Stimulated activated CD8-positive, alpha-beta memory T cell treated with anti-CD3 and anti-CD28 coated beads, Interleukin-15, amount 100 ng/mL, for 4 hours (primary cell): ENCODE measurements around the gene ISG20L2.
A peak's percentile ranks its signal among the peaks of the same experiment; 100 is the strongest.

Source experiments
- DNase-seq, 2 donors: peaks; one replicate each; pipeline ENCODE4 v3.0.0-alpha.2; 2020; ENCODE audit warnings: low read depth in 2 of 2

Gene ISG20L2

DNA sequence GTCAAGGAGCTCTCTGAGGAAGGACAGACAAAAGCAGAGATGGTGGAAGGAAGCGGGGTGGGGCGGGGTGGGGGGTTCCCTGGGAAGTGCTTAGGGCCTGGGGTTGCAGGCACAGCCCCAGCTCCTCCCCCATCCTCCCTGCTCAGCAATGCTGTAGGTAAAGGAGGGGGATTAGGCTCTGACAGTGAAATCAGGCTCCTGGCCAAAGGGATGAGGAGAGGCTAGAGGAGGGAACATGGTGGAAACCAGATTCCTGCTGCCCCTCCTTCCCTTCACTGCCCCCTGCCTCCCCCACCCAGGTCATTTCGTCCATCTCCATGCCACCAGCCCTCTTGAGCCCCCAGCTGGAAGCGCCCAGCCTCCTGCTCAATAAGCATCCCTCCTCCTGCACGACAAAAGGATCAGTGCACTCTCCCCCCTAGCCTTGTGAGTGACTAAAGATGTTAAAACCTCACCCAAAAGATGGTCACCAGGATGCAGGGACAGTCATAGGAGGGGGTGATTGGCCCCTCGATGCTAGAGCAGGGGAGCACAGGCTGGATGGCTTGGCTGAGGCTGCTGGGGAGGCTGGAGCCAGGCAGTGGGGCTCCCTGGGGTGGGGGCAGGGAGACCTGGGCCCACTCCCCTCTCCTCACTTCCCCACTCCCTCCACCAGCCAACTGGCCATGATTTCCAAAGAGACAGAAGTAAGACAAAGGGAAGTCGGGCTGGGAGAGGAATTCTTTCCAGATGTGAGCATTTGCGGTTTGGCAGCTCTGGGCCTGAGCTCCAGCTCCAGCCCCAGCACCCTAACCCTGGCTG is 20.9 kb downstream of the ISG20L2 start:
- DNase-seq: no peak

DNA sequence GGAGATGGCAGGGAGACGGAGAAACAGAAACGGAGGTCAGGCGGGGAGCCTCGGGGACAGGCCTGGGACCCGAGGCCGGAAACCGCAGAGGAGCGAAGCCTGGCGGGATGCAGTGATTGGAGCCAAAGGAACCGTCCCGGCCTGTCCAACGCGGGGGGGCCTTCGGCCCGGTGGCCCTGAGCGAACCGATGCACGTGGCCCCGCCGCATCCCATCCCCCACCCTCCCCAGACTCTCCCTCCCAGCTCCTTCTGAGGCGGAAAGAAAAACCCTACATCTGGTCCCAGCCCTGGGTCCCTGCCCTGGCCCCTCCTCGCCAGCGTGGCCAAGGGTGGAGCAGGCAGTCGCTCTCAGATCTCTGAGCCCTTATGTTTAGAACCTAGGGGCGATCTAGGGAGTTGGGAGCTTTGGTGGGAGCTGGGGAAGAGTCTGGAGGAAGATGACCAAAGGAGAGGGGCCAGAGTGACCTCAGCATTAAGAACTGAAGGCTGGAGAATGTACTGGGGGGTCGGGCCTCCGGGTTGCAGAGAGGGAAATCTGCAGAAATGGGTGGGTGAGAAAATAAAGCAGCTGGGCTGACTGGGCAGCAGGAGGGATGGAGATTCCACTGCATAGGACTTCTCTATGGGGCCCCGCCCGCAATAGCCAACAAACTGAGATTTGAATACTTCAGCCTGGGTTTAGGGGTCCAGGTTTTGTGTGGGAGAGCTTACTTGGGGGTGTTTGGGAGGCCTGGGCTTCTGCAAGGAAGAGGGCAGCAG is 21.7 kb downstream of the ISG20L2 start:
- no peak for DNase-seq

GRCh38 chr1:156705918-156706656 is 22.5 kb downstream of the ISG20L2 start:
- peak; percentile 34 to 39 for DNase-seq

GRCh38 chr1:156705321-156705917 is 23.1 kb downstream of the ISG20L2 start, which contains the start of gene CRABP2:
CRABP2 (minus strand) TSS chr1:156705583; CDS start chr1:156705446, 137 bp downstream.
- no peak for DNase-seq

DNA sequence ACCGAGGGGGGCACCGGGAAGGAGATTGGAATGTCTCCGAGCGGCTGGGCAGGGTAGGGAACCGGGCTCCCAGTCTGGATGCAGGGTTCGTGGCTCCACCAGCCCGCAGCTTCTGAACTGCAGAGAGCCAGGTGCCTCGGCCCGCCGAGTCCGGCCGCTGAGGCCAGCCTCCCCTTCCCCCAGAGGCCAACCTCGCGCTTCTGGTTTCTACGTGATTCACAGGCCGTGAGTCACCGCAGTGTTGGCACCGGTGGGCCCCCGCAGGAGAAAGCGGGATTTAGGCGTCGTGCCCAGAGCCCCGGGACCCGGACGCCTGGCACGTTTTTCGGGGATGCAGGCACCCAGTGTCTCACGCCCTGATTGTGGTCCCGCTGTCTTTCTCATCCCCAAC is 23.6 kb downstream of the ISG20L2 start:
- peak in 1 of 2 donors; percentile 16 for DNase-seq

- no peak for DNase-seq
These were observed 24.3 kb downstream of the ISG20L2 start for GRCh38 chr1:156704166-156704711.

- DNase-seq: no peak
These were observed 24.8 kb downstream of the ISG20L2 start for GRCh38 chr1:156703741-156704140.

- DNase-seq: no peak
These were observed 25.2 kb downstream of the ISG20L2 start for GRCh38 chr1:156703336-156703735.

- no peak for DNase-seq
These were observed 27.6 kb downstream of the ISG20L2 start for GRCh38 chr1:156700736-156701531.

DNA sequence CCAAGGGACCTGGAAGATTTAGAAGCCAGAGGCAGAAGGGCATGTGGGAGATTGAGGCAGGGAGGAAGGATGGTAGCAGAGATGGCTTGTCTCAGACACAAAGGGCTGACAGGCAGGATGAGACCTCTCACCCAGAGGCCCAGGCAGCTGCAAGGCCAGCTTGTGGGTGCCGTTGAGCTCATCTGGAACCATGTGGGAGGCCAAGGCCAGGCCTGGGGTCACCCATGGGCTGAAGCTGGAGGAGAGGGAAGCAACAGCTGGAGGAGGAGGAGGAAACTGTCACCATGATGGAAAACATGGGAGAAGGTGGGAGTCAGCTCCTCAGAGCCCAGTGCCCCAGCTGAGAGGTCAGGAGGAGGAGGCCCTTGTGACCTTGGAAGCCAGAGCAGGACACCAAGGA is 29.6 kb downstream of the ISG20L2 start:
- DNase-seq: no peak

- no peak for DNase-seq
These were observed 31.1 kb downstream of the ISG20L2 start for GRCh38 chr1:156697481-156697880.

GRCh38 chr1:156696755-156697154 is 31.8 kb downstream of the ISG20L2 start:
- no peak for DNase-seq

DNA sequence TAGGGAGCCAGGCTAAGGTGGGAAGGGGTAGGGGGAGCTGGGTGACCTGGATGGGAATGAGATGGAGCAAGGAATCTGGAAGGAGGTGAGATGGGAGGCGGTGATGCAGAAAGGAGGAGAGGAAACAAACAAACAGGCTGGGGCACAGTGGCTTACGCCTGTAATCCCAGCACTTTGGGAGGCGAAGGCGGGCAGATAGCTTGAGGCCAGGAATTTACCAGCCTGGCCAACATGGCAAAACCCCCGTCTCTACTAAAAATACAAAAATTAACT is 33.9 kb downstream of the ISG20L2 start:
- DNase-seq: no peak

DNA sequence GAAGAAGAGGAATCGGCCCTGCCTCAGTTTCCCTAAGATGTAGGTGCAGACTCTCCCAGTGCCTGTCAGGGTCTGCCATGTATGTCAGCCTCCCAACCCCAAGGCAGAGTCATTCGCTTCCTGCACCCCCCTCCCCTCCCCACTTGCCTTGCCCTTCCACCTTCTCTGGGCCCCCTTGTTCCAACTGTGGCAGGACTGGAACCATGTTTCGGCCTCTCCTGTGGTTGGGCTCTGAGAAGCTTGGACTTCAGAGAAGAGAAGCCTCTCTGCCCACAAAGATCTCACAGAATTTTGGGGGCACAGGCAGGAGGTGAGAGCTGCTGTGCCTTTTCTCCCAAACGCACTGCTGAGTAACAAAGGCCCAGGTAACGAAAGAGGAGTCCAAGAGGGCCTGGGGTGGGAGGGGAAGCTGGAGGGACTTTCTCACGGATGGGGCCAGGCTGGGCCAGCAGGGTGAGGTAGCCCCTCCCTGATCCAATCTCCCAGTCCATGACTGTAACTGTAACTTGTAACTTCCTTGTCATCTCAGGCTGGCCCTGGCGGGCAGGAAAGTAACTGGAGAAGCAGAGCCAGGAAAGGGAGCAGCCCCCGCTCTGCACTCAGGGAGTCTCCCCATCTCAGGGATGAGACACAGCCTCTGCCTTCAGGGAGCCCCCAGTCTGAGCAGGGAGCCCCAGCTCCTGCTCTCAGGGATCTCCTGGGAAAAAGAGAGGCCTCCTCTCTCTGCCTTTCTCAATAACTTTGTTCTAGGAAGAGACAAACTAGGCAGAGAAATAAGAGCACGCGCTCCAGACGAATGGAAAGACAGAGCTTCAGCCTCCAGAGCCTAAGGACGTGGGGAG is 34.5 kb downstream of the ISG20L2 start:
- DNase-seq: no peak

DNA sequence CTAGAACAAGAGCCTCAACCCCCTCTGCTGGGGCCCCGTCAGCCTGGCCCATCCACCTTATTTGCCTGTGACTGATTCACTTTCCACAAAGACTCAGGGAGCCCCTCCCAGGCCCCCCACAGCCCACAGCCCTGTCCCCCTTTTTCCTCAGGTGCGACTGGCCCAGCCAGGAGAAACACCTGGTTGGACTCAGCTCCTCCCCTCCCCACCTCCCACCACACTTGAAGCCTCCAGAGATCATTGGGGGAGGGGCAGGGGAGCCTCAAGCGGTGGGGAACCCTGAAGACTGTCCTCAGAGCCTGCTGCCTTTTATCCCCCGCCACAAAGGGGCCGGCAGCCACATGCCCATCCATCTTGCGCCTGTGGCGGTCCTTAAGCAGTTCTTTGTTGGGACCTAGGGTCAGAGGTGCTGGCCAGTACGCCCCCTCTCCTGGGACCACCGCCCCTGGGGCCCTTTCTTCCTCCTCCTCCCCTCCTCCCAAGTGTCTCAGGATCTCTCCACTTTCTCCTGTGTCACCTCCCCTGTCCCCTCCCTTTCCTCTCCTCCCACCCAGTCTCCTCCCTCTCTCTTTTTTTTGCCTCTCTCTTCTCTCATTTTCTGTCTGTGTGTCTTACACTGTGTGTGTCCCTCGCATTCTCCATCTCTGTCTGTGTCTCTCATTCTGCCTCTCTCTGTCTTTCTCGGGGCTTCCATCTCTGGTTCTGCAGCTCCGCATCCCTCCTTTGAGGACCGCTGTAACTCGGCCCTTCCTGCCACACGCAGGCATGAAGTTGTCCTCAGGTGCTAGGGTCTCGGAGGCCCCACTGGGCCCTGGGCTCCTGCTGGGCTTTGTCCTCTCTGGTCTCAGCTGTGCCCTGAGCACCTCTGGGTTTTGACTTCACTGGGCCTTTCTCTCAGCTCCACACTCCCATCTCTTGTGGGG is 35.4 kb downstream of the ISG20L2 start:
- no peak for DNase-seq

DNA sequence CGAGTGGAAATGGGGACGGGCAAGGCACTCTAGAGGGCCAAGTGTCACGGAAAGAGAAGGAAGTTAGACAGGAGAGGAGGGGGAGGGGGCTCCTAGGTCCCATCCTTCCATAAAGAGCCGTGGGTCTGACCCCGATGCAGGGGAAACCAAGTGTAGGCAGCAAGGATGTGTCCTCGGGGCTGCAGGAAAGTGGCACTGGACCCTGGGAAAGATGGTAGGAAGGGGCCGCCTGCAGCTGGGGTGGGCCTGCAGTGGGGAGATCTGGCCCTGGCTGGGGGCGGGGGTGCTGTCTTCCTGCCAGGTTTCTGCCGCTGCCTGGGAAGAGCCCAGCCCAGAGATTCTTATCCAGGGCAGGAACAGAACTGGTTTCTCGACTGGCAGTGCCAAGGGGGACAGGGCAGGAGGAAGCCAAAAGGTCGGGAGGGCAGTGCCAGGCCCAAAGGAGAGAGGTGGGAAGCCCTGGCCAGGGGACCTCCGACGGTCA is 36.1 kb downstream of the ISG20L2 start:
- no peak for DNase-seq

GRCh38 chr1:156691665-156692440 is 36.7 kb downstream of the ISG20L2 start:
- DNase-seq: no peak

DNA sequence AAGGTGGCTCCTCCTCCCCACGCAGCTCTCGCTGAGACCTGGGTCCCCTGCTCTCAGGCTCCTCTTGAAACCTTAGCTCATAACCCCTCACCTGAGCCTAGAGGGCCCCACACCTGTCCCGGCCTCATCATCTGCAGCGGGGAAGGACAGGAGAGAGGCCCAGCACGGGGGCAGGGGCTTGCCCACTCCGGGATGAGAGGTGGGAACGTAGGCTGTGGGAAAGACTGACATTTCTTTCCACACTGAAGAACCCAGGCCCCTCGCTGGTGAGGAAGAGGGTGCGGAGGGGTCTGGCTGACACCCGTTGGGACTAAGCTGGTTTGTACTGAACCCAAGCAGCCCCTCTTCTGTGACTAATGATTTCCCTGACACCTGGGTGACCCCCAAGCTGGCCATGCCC is 37.4 kb downstream of the ISG20L2 start:
- no peak for DNase-seq
